ENCODE results near the gene TMEM151B. TPM values are rescaled to one million over a fixed set of nuclear protein-coding genes. Genes with fewer than 3 reads are reported as not detected.

The TMEM151B gene
- total and polyA plus RNA-seq, 10 of the 15 experiments (the other 5 are each of a cell fraction or from before 2014, with no cell fraction given) = 0.01 to 0.19 (median 0.05) TPM; not detected in 6

GRCh38 chr6:44278774-44279697 is 8.8 kb downstream of the TMEM151B start:
- H3K27ac ChIP-seq (ENCODE audit: control insufficient read depth, insufficient read depth) = no peak overlapping the region
- CTCF ChIA-PET = interaction anchor here (0.9 to 1.6 kb wide), 4 partner anchors 11 to 59 kb away, joined by 3 to 7 read pairs (median 4); no protein-coding TSS in a partner anchor
- no peak overlapping the region for H3K4me3 ChIP-seq
- no peak overlapping the region for H3K4me2 ChIP-seq (ENCODE audit: control insufficient read depth, insufficient read depth)
- POLR2A ChIA-PET = no interaction called here
- no peaks in the 10 kb centered on the region; a peak in 1 of 4 replicates for H3K36me3 ChIP-seq (ENCODE audit: control insufficient read depth in 2 of 2, insufficient read depth in 2 of 2, low read length in 1 of 2)
- RAD21 ChIA-PET (ENCODE audit: unreplicated experiment) = interaction anchor here (0.6 kb wide), 1 partner anchor 57 kb away, joined by 3 read pairs; no protein-coding TSS in a partner anchor
- TF ChIP-seq BMI1 (IDR thresholded peaks at IDR 0.05; ENCODE audit: borderline replicate concordance) (no peak), ZSCAN29 (IDR thresholded peaks at IDR 0.05) (no peak), CBX3 (IDR thresholded peaks at IDR 0.05; ENCODE audit: borderline replicate concordance, low read depth) (no peak), RB1 (IDR thresholded peaks at IDR 0.05; ENCODE audit: borderline replicate concordance) (no peak), SPI1 (IDR thresholded peaks at IDR 0.05; ENCODE audit: borderline replicate concordance, insufficient read depth, low read depth, low read length) (no peak)
- no peak for FAIRE-seq
- no peaks in the 10 kb centered on the region for H3K79me2 ChIP-seq (ENCODE audit: control insufficient read depth, insufficient read depth, low read length)
- H3K9ac ChIP-seq (ENCODE audit: control insufficient read depth, insufficient read depth, low read length) = no peak overlapping the region
- DNase-seq (ENCODE audit: low read depth, low spot score) = no peak
- H4K20me1 ChIP-seq (ENCODE audit: control insufficient read depth, insufficient read depth) = no peaks in the 10 kb centered on the region
- no peaks in the 10 kb centered on the region for H3K4me1 ChIP-seq (ENCODE audit: control insufficient read depth, insufficient read depth, low read length)
- peaks cover 0 to 1% of the 10 kb centered on the region in 2 experiments; a peak in 2 of 4 replicates for H3K27me3 ChIP-seq (replicated peaks in 1 of 2; ENCODE audit: control insufficient read depth in 2 of 2, insufficient read depth in 2 of 2, low read length in 1 of 2)
- in situ Hi-C loops (cut with MboI) = no loop called here
- no peak overlapping the region for H2AFZ ChIP-seq (ENCODE audit: control insufficient read depth, low read depth, low read length)
- 34% methylated on average over 9 of the region's 9 CpGs for WGBS (ENCODE audit: insufficient coverage, insufficient replicate concordance, low lambda C conversion rate, missing lambda C conversion rate)
- intact Hi-C loops (cut with micrococcal nuclease; ENCODE audit: unreplicated experiment) = no loop called here
- BruUV-seq (replicated peaks) = no TSS peak
- SMC1A ChIA-PET (ENCODE audit: uncharacterized antibody, unreplicated experiment) = no interaction called here
- no peaks in the 10 kb centered on the region for H3K9me3 ChIP-seq (replicated peaks; ENCODE audit: control insufficient read depth, insufficient read depth, low read length)
- no peak; the same call in 1 of the 3 replicates for ATAC-seq

- Histone ChIP-seq H3K4me2 (ENCODE audit: control insufficient read depth, insufficient read depth) (no peak overlapping the region), H3K27me3 (replicated peaks in 1 of 2; ENCODE audit: control insufficient read depth in 2 of 2, insufficient read depth in 2 of 2, low read length in 1 of 2) (peaks cover 0 to 1% of the 10 kb centered on the region in 2 experiments; a peak in 2 of 4 replicates), H3K79me2 (ENCODE audit: control insufficient read depth, insufficient read depth, low read length) (no peaks in the 10 kb centered on the region), H4K20me1 (ENCODE audit: control insufficient read depth, insufficient read depth) (no peaks in the 10 kb centered on the region), H3K36me3 (ENCODE audit: control insufficient read depth in 2 of 2, insufficient read depth in 2 of 2, low read length in 1 of 2) (no peaks in the 10 kb centered on the region), H3K27ac (ENCODE audit: control insufficient read depth, insufficient read depth) (no peak overlapping the region), H3K9ac (ENCODE audit: control insufficient read depth, insufficient read depth, low read length) (no peak overlapping the region), H3K9me3 (replicated peaks; ENCODE audit: control insufficient read depth, insufficient read depth, low read length) (no peaks in the 10 kb centered on the region), H2AFZ (ENCODE audit: control insufficient read depth, low read depth, low read length) (no peak overlapping the region), H3K4me3 (no peak overlapping the region), H3K4me1 (ENCODE audit: control insufficient read depth, insufficient read depth, low read length) (no peaks in the 10 kb centered on the region)
- DNase-seq (ENCODE audit: low read depth, low spot score) (no peak), ATAC-seq (no peak), FAIRE-seq (no peak)
- RAD21 ChIA-PET (ENCODE audit: unreplicated experiment) = no interaction called here
- in situ Hi-C loops (cut with MboI) = no loop called here
- POLR2A ChIA-PET = interaction anchor here (0.6 kb wide), 1 partner anchor 126 kb away, joined by 3 read pairs; no protein-coding TSS in a partner anchor
- WGBS (ENCODE audit: insufficient coverage, insufficient replicate concordance, low lambda C conversion rate, missing lambda C conversion rate) = 0% methylated on average over 2 of the region's 2 CpGs
- intact Hi-C loops (cut with micrococcal nuclease; ENCODE audit: unreplicated experiment) = no loop called here
- SMC1A ChIA-PET (ENCODE audit: uncharacterized antibody, unreplicated experiment) = no interaction called here
- no peak for TF ChIP-seq NRF1 (conservative IDR thresholded peaks at IDR 0.05; ENCODE audit: low read depth, low read length)
- no peak for TF ChIP-seq CHD1 (IDR thresholded peaks at IDR 0.05; ENCODE audit: low read depth, low read length)
- no peak for TF ChIP-seq WRNIP1 (IDR thresholded peaks at IDR 0.05; ENCODE audit: borderline replicate concordance, low read depth, low read length)
- TF ChIP-seq SIX5 (IDR thresholded peaks at IDR 0.05; ENCODE audit: low read depth, low read length, severe bottlenecking) = no peak
- TF ChIP-seq NFYA (IDR thresholded peaks at IDR 0.05; ENCODE audit: borderline replicate concordance, low read depth, low read length) = no peak
- TF ChIP-seq BMI1 (IDR thresholded peaks at IDR 0.05; ENCODE audit: borderline replicate concordance) = no peak
- CTCF ChIA-PET = interaction anchor here (1.0 to 1.8 kb wide), 2 partner anchors 16 to 53 kb away, joined by 3 to 7 read pairs; no protein-coding TSS in a partner anchor
- no TSS peak for BruUV-seq (replicated peaks)
Observed at GRCh38 chr6:44284121-44284520, 13.9 kb downstream of the TMEM151B start.

Data from GM12878 (cell line).